Renal pelvis (tissue), 4 donors: ENCODE results near the gene FGD5. TPM values are rescaled to one million over a fixed set of nuclear protein-coding genes. Genes with fewer than 3 reads are reported as not detected.
"Not testable (repeated sequence)": the region's sequence is repeated elsewhere in the genome, so short reads cannot be mapped to it uniquely, and the experiment has no call there.

Source experiments
- DNase-seq: peaks from one replicate; pipeline ENCODE4 v3.0.0-alpha.2; 2013
- polyA plus RNA-seq, 3 donors: library from polyadenylated mRNA; unstranded; fragments of 120-200 nt; gene quantifications; one replicate each; pipeline ENCODE4 v1.2.1, GENCODE V29; 2013; ENCODE audit not compliant: insufficient read length in 3 of 3

The FGD5 gene
- polyA plus RNA-seq, 3 donors: 20.2 to 25.5 (median 23.9) TPM

GRCh38 chr3:14803101-14803980 lies 15.4 kb upstream of the FGD5 start:
- no peak for DNase-seq

- DNase-seq: no peak
Observed at GRCh38 chr3:14803981-14804834, 14.6 kb upstream of the FGD5 start.

DNA sequence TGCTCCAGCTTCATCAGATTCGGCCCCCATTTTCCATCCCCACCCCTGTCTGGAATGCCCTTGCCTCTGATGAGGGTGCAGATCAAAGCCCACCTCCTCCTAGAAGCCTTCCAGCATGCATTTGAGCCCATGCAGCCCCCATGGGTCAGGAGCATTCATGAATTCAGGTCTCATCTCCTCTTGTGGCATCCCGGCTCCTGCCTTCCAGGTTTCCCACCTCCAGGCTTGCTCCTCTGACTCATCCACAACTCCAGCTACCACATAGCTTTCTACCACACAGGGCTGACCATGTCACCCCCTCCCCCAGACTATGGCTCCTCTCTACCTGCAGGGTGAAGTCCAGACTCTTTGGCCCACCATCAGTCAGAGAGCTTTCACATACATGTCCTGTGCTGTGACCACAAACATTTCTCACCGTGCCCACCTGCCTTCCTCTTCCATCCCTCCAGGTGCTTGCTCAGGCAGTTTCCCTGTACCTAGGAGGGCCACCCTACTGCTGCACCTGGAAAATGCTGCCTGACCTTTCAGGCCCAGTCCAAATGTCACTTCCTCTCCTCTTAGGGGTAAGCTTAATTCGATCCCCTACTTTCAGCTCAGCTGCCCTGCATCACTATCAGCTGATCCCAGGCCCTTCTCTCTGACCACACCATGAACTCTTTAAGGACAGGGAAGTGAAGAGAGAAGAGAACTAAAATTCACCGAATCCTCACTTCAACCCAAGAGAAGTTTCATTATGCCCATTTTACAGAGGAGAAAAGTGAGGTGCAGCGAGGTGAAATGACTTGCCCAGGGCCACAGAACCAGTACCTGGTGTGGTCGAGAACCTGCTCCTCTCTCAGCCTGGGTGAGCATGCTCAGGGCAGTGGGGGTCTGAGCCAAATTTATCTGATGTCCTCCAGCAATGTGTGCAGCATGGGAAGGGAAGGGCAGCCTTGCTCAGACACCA lies 13.7 kb upstream of the FGD5 start:
- no peak for DNase-seq

- no peak for DNase-seq
Observed at GRCh38 chr3:14805961-14806537, 12.7 kb upstream of the FGD5 start.

- DNase-seq: no peak
Observed at GRCh38 chr3:14806641-14807263, 12.0 kb upstream of the FGD5 start.

GRCh38 chr3:14808025-14808424 lies 10.7 kb upstream of the FGD5 start:
- DNase-seq: no peak

- no peak for DNase-seq
Observed at GRCh38 chr3:14808502-14809266, 10.1 kb upstream of the FGD5 start.

DNA sequence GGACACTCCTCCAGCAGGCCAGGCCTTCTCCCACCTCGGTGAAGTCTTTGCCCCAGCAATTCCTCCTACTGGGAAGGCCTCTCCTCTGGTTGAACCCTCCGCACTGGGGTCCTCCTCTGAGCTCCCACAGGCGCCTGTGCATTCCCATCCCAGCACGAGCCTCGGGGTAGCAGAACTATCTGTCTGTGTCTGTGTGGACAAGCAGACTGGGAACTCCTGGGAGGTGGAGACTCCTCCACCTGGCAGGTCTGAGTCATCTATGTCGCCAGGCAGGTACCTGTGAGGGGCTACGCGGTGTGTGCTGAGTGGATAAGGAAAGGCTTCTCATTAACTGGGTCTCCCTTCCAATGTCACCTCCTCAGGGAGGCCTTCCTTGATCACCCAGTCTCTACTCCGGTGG lies 9.2 kb upstream of the FGD5 start:
- DNase-seq: not testable (repeated sequence)

DNA sequence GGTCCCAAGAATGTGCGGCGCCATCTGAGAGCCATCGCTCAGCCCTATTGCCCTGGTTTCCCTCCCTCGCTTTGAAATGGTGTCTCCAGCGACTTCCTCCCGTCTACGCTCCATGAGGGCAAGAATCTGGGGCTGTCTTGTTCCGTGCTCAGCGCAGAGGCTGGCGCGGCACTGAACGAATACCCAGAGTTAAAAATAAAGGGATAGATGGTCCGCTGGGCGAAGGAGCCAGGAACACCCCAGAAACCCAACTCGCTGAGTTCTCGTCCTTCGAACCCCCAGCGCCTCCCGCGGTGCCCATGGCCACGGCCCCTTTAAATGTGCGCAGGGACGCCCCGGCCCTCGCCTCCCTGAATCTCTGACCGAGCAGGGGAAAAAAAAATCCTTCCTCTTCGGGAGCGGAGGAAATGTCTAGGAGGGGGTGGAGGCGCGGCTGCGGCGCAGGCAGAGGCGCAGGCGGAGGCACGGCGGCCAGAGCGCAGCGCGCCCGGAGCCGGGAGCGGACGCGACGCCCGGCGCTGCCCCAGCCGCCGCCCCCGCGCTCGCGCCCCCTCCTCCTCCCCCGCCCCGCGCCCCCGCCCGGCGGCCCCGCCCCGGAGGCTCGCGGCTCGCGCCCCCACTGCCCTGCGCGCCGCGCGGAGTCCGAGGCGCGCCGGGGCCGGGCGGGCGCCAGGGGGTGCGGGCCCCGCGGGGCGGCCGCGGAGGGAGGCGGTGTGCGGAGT lies 8.5 kb upstream of the FGD5 start:
- DNase-seq: no peak

DNA sequence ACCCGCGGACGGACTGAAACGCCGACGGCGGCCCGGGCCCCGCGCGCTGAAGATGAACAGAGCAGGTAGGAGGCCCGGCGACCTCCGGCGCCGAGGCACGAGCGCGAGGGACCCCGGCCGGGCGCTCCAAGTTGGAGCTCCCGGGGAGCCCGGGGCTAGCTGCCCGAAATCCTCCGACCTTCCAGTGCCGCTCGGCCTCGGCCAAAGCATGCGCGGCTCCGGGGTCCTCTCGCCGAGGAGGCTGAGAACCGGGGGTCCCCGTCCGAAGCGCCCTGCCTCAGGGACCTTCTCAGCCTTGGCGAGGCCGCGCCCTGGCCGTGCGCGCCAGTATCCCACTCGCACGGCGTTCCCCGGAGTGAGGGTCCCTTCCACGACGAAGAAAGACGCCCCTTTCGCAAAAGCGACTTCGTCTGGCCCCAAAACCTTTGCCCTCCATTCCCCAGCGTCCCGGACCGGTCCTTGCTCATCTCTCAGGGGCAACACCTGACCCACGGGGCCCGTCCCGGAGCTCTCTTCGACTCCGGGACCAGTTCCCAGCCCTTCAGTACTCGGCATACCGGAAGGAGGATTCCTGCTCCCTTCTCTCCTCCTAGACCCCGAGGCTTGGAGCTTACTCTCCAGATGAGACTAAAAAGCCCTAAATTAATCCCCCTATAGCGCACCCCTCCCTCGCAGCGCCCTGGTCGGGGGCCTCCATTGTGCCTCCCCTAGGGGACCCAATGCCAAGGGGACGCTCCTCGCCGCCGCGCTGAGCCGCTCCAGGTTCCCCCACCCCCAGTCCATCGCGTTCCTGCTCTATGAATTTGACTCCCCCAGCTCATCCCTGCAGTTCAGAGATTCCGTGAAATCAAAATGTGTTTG lies 7.7 kb upstream of the FGD5 start:
- no peak for DNase-seq

GRCh38 chr3:14811684-14812083 lies 7.1 kb upstream of the FGD5 start:
- no peak for DNase-seq

- DNase-seq: no peak
Observed at GRCh38 chr3:14812196-14812790, 6.5 kb upstream of the FGD5 start.

- DNase-seq: no peak
Observed at GRCh38 chr3:14814411-14814871, 4.3 kb upstream of the FGD5 start.

DNA sequence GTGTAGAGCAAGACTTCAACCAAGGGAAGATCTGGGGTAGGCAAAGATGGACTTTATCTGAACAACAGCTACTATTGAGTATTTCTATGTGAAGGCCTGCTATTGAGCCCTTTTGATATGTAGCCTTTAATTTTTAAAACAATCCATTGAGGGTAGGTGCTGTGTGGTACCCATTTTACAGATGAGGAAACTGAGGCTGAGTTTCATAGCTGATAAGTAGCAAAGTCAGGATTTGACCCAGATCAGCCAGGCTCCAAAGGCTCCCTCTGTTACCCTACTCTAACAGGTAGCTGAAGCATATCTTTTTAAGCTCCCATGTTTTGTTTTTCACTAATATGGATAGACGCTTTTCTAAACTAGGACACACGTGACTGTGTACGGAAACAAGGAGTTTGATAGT lies 2.4 kb upstream of the FGD5 start:
- DNase-seq: no peak

DNA sequence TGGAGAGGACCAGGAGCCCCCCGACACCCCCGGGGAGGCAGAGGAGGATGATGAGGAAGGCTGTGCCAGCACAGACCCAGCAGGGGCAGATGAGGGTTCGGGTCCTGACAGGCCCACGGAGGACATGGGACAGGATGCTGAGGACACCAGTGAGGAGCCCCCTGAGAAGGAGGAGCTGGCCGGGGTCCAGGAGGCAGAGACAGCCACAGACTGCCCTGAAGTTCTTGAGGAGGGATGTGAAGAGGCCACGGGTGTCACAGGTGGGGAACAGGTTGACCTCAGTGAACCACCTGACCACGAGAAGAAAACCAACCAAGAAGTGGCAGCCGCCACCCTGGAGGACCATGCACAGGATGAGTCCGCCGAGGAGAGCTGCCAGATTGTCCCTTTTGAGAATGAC lies 909 bp downstream of the FGD5 start:
- DNase-seq: no peak

- no peak for DNase-seq
Observed at GRCh38 chr3:14820156-14820555, 1.4 kb downstream of the FGD5 start.

DNA sequence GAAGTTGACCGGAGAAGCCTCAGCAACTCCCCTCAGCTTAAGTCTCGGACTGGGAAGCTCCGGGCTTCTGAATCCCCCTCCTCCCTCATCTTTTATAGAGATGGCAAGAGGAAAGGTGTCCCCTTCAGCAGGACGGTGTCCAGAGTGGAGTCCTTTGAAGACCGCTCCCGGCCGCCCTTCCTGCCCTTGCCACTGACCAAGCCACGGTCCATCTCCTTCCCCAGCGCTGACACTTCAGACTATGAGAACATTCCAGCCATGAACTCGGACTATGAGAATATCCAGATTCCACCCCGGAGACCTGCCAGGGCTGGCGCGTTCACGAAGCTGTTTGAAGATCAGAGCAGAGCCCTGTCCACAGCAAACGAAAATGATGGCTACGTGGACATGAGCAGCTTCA lies 2.4 kb downstream of the FGD5 start:
- no peak for DNase-seq

GRCh38 chr3:14822134-14822533 lies 3.4 kb downstream of the FGD5 start:
- DNase-seq: no peak
